ENCODE data around the gene SLC17A6. TPM values are rescaled to one million over a fixed set of nuclear protein-coding genes. Genes with fewer than 3 reads are reported as not detected.

The SLC17A6 gene
- total RNA-seq, 1 donor from 2014 or later, result not detected

DNA sequence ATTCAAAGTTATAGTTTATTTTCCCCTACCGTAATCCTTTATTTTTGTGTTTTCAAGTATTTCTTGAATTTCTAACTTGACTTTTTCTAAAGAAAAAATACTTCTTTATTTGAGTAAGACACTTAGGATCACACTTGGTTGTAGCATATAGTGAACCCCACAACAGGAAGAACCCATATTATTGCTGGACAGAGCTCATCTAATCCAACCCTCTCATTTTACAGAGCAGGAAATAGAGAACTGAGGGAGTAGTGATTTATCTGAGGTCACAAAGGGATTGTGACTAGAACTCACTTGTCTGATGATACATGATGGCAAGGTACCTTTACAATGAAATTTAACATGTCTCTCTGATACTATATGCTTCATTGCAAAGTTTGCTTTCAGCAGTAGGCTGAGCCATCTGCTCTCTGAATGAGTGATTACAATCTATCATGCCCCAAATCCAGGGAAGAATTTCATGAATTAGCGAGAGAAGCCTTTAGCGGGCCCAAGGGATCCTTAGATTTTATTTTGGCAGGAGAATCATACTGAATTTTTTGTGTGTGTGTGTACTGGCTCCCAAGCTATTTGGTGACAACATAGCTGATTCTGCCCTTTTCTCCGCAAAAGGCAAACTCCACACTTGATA lies 9.8 kb downstream of the SLC17A6 start:
- no peak for ATAC-seq
- no peaks in the 10 kb centered on the region for H3K4me1 ChIP-seq
- H3K36me3 ChIP-seq, result no peaks in the 10 kb centered on the region
- TF ChIP-seq, protein P1, sequence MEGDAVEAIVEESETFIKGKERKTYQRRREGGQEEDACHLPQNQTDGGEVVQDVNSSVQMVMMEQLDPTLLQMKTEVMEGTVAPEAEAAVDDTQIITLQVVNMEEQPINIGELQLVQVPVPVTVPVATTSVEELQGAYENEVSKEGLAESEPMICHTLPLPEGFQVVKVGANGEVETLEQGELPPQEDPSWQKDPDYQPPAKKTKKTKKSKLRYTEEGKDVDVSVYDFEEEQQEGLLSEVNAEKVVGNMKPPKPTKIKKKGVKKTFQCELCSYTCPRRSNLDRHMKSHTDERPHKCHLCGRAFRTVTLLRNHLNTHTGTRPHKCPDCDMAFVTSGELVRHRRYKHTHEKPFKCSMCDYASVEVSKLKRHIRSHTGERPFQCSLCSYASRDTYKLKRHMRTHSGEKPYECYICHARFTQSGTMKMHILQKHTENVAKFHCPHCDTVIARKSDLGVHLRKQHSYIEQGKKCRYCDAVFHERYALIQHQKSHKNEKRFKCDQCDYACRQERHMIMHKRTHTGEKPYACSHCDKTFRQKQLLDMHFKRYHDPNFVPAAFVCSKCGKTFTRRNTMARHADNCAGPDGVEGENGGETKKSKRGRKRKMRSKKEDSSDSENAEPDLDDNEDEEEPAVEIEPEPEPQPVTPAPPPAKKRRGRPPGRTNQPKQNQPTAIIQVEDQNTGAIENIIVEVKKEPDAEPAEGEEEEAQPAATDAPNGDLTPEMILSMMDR (IDR thresholded peaks at IDR 0.05), result no peak
- H3K27ac ChIP-seq, result no peak overlapping the region
- H3K4me3 ChIP-seq, result no peak overlapping the region
- intact Hi-C loops (cut with DNase I), result no loop called here
- H3K27me3 ChIP-seq, result peaks cover 42% of the 10 kb centered on the region
- no peak for DNase-seq
- H3K9me3 ChIP-seq, result no peaks in the 10 kb centered on the region

DNA sequence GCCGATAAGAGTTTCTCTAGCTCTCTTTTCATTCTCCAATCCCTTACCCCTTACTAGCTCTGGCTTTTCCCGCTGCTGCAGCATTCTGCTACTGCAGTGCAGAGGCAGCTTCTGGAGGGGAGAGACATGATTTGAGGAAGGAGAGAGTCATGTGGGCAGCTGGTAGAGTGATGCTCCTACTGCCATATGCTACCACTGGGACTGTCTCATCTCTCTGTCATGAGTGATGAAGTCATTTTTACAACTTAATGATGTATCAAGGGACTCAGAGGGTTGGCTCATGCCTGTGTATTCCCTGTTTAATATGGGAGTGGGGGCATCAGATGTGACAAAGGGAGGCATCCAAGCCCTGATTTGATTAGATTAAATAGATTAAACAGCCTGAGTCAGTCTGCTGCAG lies 11.3 kb downstream of the SLC17A6 start:
- TF ChIP-seq, protein P1 (IDR thresholded peaks at IDR 0.05), result no peak
- ATAC-seq (no peak), DNase-seq (no peak)
- intact Hi-C loops (cut with DNase I), result no loop called here
- no peaks in the 10 kb centered on the region for H3K9me3 ChIP-seq
- no peaks in the 10 kb centered on the region for H3K4me1 ChIP-seq
- H3K36me3 ChIP-seq, result no peaks in the 10 kb centered on the region
- H3K27me3 ChIP-seq, result peaks cover 32% of the 10 kb centered on the region
- H3K27ac ChIP-seq, result no peak overlapping the region
- H3K4me3 ChIP-seq, result no peak overlapping the region

DNA sequence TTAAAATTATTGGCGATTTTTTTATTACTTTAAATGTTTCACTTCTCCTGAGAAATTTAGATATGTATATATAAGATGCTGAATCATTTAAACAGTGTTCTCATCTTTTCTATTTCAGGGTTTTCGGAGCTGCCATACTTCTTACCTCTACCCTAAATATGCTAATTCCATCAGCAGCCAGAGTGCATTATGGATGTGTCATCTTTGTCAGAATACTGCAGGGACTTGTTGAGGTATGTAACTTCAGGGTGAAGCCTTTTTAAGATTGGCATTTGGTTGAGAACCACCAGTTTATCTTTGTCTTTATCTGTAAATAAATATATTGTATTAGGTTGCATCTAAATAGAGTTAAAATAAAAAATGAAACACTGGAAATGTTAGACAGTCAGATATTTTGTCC lies 21.1 kb downstream of the SLC17A6 start:
- Histone ChIP-seq H3K36me3 (no peaks in the 10 kb centered on the region), H3K9me3 (no peaks in the 10 kb centered on the region), H3K27ac (no peak overlapping the region), H3K27me3 (peaks cover 4% of the 10 kb centered on the region), H3K4me3 (no peak overlapping the region), H3K4me1 (no peaks in the 10 kb centered on the region)
- intact Hi-C loops (cut with DNase I), result no loop called here
- TF ChIP-seq, protein P1 (IDR thresholded peaks at IDR 0.05), result no peak
- ATAC-seq, result no peak
- no peak for DNase-seq

DNA sequence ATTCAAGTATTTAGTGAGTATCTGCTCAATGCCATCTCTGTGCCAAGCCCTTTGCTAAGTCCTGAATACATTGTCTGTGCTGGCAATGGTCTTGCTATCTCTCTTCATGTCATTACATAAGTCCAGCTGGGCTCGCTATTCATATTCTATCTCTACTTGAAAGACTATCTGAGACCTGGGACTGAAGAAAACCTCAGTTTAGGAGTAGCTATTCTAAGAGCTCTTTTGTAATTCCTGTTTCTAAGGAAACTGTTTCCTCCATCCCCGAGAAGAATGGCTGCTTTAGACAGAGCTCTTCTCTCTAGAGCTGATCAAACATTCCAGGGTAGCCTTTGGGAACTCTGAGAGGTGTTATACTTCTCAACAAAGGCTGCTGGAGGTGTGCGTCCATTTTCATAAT lies 33.0 kb downstream of the SLC17A6 start:
- H3K36me3 ChIP-seq, result no peaks in the 10 kb centered on the region
- intact Hi-C loops (cut with DNase I), result no loop called here
- no peaks in the 10 kb centered on the region for H3K4me1 ChIP-seq
- H3K27ac ChIP-seq, result no peak overlapping the region
- H3K9me3 ChIP-seq, result no peaks in the 10 kb centered on the region
- TF ChIP-seq, protein P1 (IDR thresholded peaks at IDR 0.05), result no peak
- no peaks in the 10 kb centered on the region for H3K27me3 ChIP-seq
- no peak for DNase-seq
- ATAC-seq, result no peak
- H3K4me3 ChIP-seq, result no peak overlapping the region

DNA sequence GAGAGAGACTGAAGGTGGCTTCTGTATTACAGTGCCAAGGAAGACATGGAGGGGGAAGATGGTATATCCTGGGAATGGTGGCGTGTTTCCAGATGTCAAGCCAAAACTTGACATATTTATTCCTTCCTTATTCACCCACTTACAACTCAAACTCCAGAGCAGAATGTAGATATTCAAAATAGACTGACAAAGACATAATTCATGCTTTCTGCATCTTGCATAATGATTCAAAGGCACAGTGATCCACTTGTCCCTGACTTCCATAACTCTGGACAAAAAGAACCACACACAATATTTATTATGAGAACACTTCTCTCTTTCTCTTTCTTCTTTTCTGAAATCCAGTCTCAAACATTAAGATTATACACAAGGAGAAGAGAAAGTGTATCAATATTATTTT lies 48.9 kb downstream of the SLC17A6 start:
- TF ChIP-seq, protein P1 (IDR thresholded peaks at IDR 0.05), result no peak
- no peaks in the 10 kb centered on the region for H3K9me3 ChIP-seq
- no peak overlapping the region for H3K27ac ChIP-seq
- ATAC-seq (no peak), DNase-seq (no peak)
- no peaks in the 10 kb centered on the region for H3K36me3 ChIP-seq
- intact Hi-C loops (cut with DNase I), result no loop called here
- H3K4me1 ChIP-seq, result no peaks in the 10 kb centered on the region
- H3K4me3 ChIP-seq, result no peak overlapping the region
- no peaks in the 10 kb centered on the region for H3K27me3 ChIP-seq

Measured in upper lobe of right lung (tissue), 1 donor.